ENCODE data around the gene ZFAND3.

Gene ZFAND3

DNA sequence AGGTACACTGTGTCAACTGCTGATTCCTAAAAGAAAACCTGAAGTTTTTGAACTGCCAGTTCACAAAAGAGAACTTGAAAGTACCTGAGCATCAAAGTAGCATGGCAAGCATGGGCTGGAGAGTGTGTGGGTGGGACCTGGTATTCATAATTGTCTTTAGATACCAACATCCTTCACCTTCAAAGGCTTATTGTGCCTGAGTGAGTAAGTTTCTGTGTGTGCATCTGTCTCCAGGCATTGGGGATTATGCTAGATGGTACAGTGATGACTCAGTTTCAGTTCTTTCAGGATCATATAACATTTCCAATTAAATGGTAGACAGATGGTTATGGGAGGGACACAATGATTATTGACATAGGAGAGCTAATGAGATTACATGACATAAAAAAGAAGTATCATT lies 238.5 kb downstream of the ZFAND3 start:
- H3K27ac ChIP-seq (ENCODE audit: low read length): no peak overlapping the region
- H3K9ac ChIP-seq (ENCODE audit: low read length): no peak overlapping the region
- no peaks in the 10 kb centered on the region for H3F3A ChIP-seq (ENCODE audit: insufficient read depth, low read length)
- 0 out of 2 replicates have a peak, but pooled peaks cover 6% of the 10 kb centered on the region for H3K4me1 ChIP-seq (ENCODE audit: low read length)
- H3K27me3 ChIP-seq (replicated peaks; ENCODE audit: insufficient read depth, low read length): no peaks in the 10 kb centered on the region
- H3K79me2 ChIP-seq (ENCODE audit: low read length): no peaks in the 10 kb centered on the region
- no peak overlapping the region for H3K4me2 ChIP-seq (ENCODE audit: low read depth, low read length)
- peak; percentile 8 for DNase-seq
- no peak overlapping the region for H2AFZ ChIP-seq (ENCODE audit: low read length)
- no peaks in the 10 kb centered on the region for H3K36me3 ChIP-seq (replicated peaks; ENCODE audit: insufficient read depth, low read length)
- H4K20me1 ChIP-seq (ENCODE audit: insufficient read depth, low read length): no peaks in the 10 kb centered on the region
- no peak for TF ChIP-seq EZH2 (optimal IDR thresholded peaks at IDR 0.05; ENCODE audit: low read depth, low read length)
- no peak for TF ChIP-seq EZH2phosphoT487 (IDR thresholded peaks at IDR 0.05; ENCODE audit: low read length)
- TF ChIP-seq, protein P1, sequence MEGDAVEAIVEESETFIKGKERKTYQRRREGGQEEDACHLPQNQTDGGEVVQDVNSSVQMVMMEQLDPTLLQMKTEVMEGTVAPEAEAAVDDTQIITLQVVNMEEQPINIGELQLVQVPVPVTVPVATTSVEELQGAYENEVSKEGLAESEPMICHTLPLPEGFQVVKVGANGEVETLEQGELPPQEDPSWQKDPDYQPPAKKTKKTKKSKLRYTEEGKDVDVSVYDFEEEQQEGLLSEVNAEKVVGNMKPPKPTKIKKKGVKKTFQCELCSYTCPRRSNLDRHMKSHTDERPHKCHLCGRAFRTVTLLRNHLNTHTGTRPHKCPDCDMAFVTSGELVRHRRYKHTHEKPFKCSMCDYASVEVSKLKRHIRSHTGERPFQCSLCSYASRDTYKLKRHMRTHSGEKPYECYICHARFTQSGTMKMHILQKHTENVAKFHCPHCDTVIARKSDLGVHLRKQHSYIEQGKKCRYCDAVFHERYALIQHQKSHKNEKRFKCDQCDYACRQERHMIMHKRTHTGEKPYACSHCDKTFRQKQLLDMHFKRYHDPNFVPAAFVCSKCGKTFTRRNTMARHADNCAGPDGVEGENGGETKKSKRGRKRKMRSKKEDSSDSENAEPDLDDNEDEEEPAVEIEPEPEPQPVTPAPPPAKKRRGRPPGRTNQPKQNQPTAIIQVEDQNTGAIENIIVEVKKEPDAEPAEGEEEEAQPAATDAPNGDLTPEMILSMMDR (IDR thresholded peaks at IDR 0.05; ENCODE audit: low read length): no peak
- no peaks in the 10 kb centered on the region for H3K9me3 ChIP-seq (replicated peaks; ENCODE audit: insufficient read depth, low read length)
- no peak overlapping the region for H3K4me3 ChIP-seq (ENCODE audit: low read length)
- H3K9me2 ChIP-seq (replicated peaks; ENCODE audit: insufficient read depth, low read length): no peaks in the 10 kb centered on the region

DNA sequence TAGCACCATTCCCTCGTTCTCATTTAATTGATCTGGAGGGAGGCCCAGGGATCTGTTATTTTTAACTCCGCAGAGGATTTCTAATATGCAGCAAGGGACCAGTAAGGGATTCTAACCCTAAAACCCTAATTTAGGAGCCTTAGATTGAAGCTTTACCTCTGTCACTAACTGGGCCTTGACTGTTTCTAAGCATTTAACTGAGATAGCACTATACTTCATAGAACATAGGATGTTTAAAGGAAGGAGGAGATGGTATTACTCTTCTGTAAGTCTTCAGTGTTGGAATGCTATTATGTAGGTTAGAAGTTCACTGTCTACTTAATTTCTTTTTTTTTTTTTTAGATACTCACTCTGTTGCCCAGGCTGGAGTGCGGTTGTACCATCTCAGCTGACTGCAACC lies 242.5 kb downstream of the ZFAND3 start:
- Histone ChIP-seq H3K4me2 (ENCODE audit: low read depth, low read length) (no peak overlapping the region), H3K79me2 (ENCODE audit: low read length) (no peaks in the 10 kb centered on the region), H3K9me3 (replicated peaks; ENCODE audit: insufficient read depth, low read length) (no peaks in the 10 kb centered on the region), H3K4me1 (ENCODE audit: low read length) (0 out of 2 replicates have a peak, but pooled peaks cover 6% of the 10 kb centered on the region), H3K27ac (ENCODE audit: low read length) (no peak overlapping the region), H2AFZ (ENCODE audit: low read length) (no peak overlapping the region), H3K4me3 (ENCODE audit: low read length) (no peak overlapping the region), H4K20me1 (ENCODE audit: insufficient read depth, low read length) (no peaks in the 10 kb centered on the region), H3K9ac (ENCODE audit: low read length) (no peak overlapping the region), H3K36me3 (replicated peaks; ENCODE audit: insufficient read depth, low read length) (no peaks in the 10 kb centered on the region), H3K9me2 (replicated peaks; ENCODE audit: insufficient read depth, low read length) (no peaks in the 10 kb centered on the region), H3F3A (ENCODE audit: insufficient read depth, low read length) (no peaks in the 10 kb centered on the region), H3K27me3 (replicated peaks; ENCODE audit: insufficient read depth, low read length) (no peaks in the 10 kb centered on the region)
- TF ChIP-seq EZH2phosphoT487 (IDR thresholded peaks at IDR 0.05; ENCODE audit: low read length) (no peak), EZH2 (optimal IDR thresholded peaks at IDR 0.05; ENCODE audit: low read depth, low read length) (no peak)
- TF ChIP-seq, protein P1 (IDR thresholded peaks at IDR 0.05; ENCODE audit: low read length): no peak
- DNase-seq: no peak

- no peak overlapping the region for H3K27ac ChIP-seq (ENCODE audit: low read length)
- H3F3A ChIP-seq (ENCODE audit: insufficient read depth, low read length): no peaks in the 10 kb centered on the region
- H3K4me3 ChIP-seq (ENCODE audit: low read length): no peak overlapping the region
- no peaks in the 10 kb centered on the region for H3K4me1 ChIP-seq (ENCODE audit: low read length)
- no peaks in the 10 kb centered on the region for H3K27me3 ChIP-seq (replicated peaks; ENCODE audit: insufficient read depth, low read length)
- TF ChIP-seq EZH2phosphoT487 (IDR thresholded peaks at IDR 0.05; ENCODE audit: low read length) (no peak), EZH2 (optimal IDR thresholded peaks at IDR 0.05; ENCODE audit: low read depth, low read length) (no peak)
- TF ChIP-seq, protein P1 (IDR thresholded peaks at IDR 0.05; ENCODE audit: low read length): no peak
- DNase-seq: no peak
- H3K9me2 ChIP-seq (replicated peaks; ENCODE audit: insufficient read depth, low read length): no peaks in the 10 kb centered on the region
- H3K4me2 ChIP-seq (ENCODE audit: low read depth, low read length): no peak overlapping the region
- no peaks in the 10 kb centered on the region for H4K20me1 ChIP-seq (ENCODE audit: insufficient read depth, low read length)
- no peak overlapping the region for H2AFZ ChIP-seq (ENCODE audit: low read length)
- H3K9me3 ChIP-seq (replicated peaks; ENCODE audit: insufficient read depth, low read length): no peaks in the 10 kb centered on the region
- H3K36me3 ChIP-seq (replicated peaks; ENCODE audit: insufficient read depth, low read length): no peaks in the 10 kb centered on the region
- no peaks in the 10 kb centered on the region for H3K79me2 ChIP-seq (ENCODE audit: low read length)
- no peak overlapping the region for H3K9ac ChIP-seq (ENCODE audit: low read length)
Measured at GRCh38 chr6:38063973-38064372, 244.4 kb downstream of the ZFAND3 start.
